ENCODE measurements around the gene LCLAT1.

DNA sequence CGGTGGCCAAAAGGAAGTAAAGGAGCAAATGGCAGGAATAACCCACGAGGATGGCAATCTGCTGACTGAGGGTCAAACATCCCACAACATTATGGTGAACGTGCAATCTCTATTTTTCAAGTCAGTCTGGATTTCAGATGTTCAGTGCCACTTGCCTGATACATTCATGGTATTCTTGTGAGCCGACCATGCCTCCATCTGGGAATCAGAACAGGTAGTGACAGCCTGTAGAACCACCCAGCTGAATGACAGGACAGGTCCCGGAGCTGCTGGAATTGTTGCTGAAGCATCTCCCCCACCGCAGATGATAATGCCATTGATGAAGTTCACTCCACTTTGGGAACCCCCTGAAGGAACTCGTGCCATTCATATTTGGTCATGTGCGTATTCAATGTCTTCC lies 237.0 kb downstream of the LCLAT1 start:
- TF ChIP-seq, protein P1, sequence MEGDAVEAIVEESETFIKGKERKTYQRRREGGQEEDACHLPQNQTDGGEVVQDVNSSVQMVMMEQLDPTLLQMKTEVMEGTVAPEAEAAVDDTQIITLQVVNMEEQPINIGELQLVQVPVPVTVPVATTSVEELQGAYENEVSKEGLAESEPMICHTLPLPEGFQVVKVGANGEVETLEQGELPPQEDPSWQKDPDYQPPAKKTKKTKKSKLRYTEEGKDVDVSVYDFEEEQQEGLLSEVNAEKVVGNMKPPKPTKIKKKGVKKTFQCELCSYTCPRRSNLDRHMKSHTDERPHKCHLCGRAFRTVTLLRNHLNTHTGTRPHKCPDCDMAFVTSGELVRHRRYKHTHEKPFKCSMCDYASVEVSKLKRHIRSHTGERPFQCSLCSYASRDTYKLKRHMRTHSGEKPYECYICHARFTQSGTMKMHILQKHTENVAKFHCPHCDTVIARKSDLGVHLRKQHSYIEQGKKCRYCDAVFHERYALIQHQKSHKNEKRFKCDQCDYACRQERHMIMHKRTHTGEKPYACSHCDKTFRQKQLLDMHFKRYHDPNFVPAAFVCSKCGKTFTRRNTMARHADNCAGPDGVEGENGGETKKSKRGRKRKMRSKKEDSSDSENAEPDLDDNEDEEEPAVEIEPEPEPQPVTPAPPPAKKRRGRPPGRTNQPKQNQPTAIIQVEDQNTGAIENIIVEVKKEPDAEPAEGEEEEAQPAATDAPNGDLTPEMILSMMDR (IDR thresholded peaks at IDR 0.05) = no peak
- TF ChIP-seq POLR2A (IDR thresholded peaks at IDR 0.05) = no peak

Measured in thyroid gland (tissue), 4 donors.